Esophagus muscularis mucosa (tissue), 3 donors: Measurements from ENCODE around the gene UBL3.

Experiments
- POLR2A ChIP-seq: fragments of 450-650 bp; IDR thresholded peaks from one replicate; pipeline ENCODE4 v1.6.1; 2017; ENCODE audit warnings: antibody characterized with exemption, moderate library complexity, mild to moderate bottlenecking, low read depth
- TF ChIP-seq, protein P1 (sequence below), 3 experiments: fragments of 200-600 bp in 2 of 3; fragments of 450-650 bp in 1 of 3; sonication (generic) in 2 of 3; IDR thresholded peaks; one replicate each; pipeline ENCODE4 v1.5.1; 2017 to 2019; ENCODE audit warnings: antibody characterized with exemption in 3 of 3, mild to moderate bottlenecking in 2 of 3, moderate library complexity in 1 of 3

DNA sequence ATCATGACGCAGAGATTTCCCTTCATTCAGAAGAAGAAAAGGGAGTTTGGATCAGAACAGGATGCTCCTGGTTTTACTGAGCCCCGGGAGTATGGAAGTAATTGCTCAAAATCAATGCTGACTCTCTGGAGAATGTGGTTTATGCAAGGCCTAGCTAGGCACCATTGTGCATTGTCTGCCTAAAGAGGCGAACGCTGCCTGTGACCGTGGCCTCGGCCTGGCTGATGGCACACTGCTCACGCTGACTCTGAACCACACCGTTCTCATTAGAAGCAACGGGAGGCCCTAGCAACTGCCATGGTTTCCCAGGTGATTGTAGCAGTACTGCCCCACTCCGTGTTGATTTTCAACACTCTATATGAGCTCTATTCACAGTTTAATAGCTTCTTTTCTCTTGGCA lies 41.7 kb upstream of the UBL3 start:
- TF ChIP-seq POLR2A: no peak
- TF ChIP-seq, protein P1, sequence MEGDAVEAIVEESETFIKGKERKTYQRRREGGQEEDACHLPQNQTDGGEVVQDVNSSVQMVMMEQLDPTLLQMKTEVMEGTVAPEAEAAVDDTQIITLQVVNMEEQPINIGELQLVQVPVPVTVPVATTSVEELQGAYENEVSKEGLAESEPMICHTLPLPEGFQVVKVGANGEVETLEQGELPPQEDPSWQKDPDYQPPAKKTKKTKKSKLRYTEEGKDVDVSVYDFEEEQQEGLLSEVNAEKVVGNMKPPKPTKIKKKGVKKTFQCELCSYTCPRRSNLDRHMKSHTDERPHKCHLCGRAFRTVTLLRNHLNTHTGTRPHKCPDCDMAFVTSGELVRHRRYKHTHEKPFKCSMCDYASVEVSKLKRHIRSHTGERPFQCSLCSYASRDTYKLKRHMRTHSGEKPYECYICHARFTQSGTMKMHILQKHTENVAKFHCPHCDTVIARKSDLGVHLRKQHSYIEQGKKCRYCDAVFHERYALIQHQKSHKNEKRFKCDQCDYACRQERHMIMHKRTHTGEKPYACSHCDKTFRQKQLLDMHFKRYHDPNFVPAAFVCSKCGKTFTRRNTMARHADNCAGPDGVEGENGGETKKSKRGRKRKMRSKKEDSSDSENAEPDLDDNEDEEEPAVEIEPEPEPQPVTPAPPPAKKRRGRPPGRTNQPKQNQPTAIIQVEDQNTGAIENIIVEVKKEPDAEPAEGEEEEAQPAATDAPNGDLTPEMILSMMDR (IDR thresholded peaks at IDR 0.05): no peak
